Esophagus muscularis mucosa (tissue), 4 donors: ENCODE results near the gene STAC. TPM values are rescaled to one million over a fixed set of nuclear protein-coding genes. Genes with fewer than 3 reads are reported as not detected.

ENCODE experiments used
- DNase-seq: peaks from one replicate; pipeline ENCODE4 v3.0.0-alpha.2; 2017; ENCODE audit errors: extremely low spot score
- H3K27ac ChIP-seq, 4 donors: fragments of 200-600 bp; sonication (generic); replicated peaks in 1 of 4; 1 replicate in 3 of 4; 2 replicates in 1 of 4; pipeline ENCODE4 v1.5.1; 2016 to 2019; ENCODE audit warnings: mild to moderate bottlenecking in 1 of 4
- H3K27me3 ChIP-seq, 4 donors: fragments of 200-600 bp; sonication (generic); one replicate each; pipeline versions ENCODE4 v1.5.1 to v1.6.0; 2016 to 2019
- H3K36me3 ChIP-seq, 4 donors: fragments of 200-600 bp; sonication (generic); one replicate each; pipeline ENCODE4 v1.5.1; 2016 to 2019
- H3K4me1 ChIP-seq, 4 donors: fragments of 200-600 bp; sonication (generic); one replicate each; pipeline ENCODE4 v1.5.1; 2016 to 2019
- H3K4me3 ChIP-seq, 4 donors: fragments of 200-600 bp; sonication (generic); 1 replicate in 2 of 4; 2 replicates in 2 of 4; pipeline ENCODE4 v1.5.1; 2016 to 2019; ENCODE audit warnings: mild to moderate bottlenecking in 4 of 4, moderate library complexity in 1 of 4
- H3K9me3 ChIP-seq, 4 donors: fragments of 200-600 bp; sonication (generic); 1 replicate in 3 of 4; 2 replicates in 1 of 4; pipeline ENCODE4 v1.5.1; 2016 to 2019
- EP300 ChIP-seq: sonication (generic); formaldehyde crosslinking; IDR thresholded peaks from one replicate; pipeline ENCODE4 v1.6.1; 2017; ENCODE audit warnings: antibody characterized with exemption
- POLR2A ChIP-seq: fragments of 450-650 bp; IDR thresholded peaks from one replicate; pipeline ENCODE4 v1.6.1; 2017; ENCODE audit warnings: antibody characterized with exemption, moderate library complexity, mild to moderate bottlenecking, low read depth
- POLR2AphosphoS5 ChIP-seq, 2 donors: sonication (generic); formaldehyde crosslinking; IDR thresholded peaks; one replicate each; pipeline ENCODE4 v1.6.1; 2017; ENCODE audit warnings: antibody characterized with exemption in 2 of 2
- WGBS: methylation state at CpG from one replicate; pipeline ENCODE4 v1.1.5; 2018; 5-methylcytosine and 5-hydroxymethylcytosine counted together
- intact Hi-C: fragments of 100-400 bp; cut with DNase I; formaldehyde crosslinking; loops from one replicate; pipeline ENCODE4 v1.15.1; 2023
- total RNA-seq, 4 donors: library from RNA; depleted of rRNA; stranded (reverse); fragments of >200 nt; gene quantifications; one replicate each; pipeline versions ENCODE4 v1.1.0 to v1.2.1, GENCODE V29; 2016
- TF ChIP-seq, protein P1 (sequence below), 3 experiments: fragments of 200-600 bp in 2 of 3; fragments of 450-650 bp in 1 of 3; sonication (generic) in 2 of 3; IDR thresholded peaks; one replicate each; pipeline ENCODE4 v1.5.1; 2017 to 2019; ENCODE audit warnings: antibody characterized with exemption in 3 of 3, mild to moderate bottlenecking in 2 of 3, moderate library complexity in 1 of 3

STAC gene
- total RNA-seq, 4 donors from 2014 or later = 7.1 to 11.9 (median 8.0) TPM

- TF ChIP-seq, protein P1, sequence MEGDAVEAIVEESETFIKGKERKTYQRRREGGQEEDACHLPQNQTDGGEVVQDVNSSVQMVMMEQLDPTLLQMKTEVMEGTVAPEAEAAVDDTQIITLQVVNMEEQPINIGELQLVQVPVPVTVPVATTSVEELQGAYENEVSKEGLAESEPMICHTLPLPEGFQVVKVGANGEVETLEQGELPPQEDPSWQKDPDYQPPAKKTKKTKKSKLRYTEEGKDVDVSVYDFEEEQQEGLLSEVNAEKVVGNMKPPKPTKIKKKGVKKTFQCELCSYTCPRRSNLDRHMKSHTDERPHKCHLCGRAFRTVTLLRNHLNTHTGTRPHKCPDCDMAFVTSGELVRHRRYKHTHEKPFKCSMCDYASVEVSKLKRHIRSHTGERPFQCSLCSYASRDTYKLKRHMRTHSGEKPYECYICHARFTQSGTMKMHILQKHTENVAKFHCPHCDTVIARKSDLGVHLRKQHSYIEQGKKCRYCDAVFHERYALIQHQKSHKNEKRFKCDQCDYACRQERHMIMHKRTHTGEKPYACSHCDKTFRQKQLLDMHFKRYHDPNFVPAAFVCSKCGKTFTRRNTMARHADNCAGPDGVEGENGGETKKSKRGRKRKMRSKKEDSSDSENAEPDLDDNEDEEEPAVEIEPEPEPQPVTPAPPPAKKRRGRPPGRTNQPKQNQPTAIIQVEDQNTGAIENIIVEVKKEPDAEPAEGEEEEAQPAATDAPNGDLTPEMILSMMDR (IDR thresholded peaks at IDR 0.05) = no peak
- TF ChIP-seq EP300 (no peak), POLR2A (no peak), POLR2AphosphoS5 (IDR thresholded peaks at IDR 0.05) (no peak)
- 47% methylated on average over 3 of the region's 3 CpGs for WGBS
- Histone ChIP-seq H3K27ac (no peak overlapping the region), H3K36me3 (no peaks in the 10 kb centered on the region), H3K4me3 (no peak overlapping the region), H3K9me3 (no peaks in the 10 kb centered on the region), H3K27me3 (no peaks in the 10 kb centered on the region), H3K4me1 (peaks cover 0 to 9% (median 3%) of the 10 kb centered on the region in 4 donors)
- DNase-seq = no peak
- intact Hi-C loops = no loop called here
Observed at GRCh38 chr3:36512555-36512954, 132.3 kb downstream of the STAC start.

DNA sequence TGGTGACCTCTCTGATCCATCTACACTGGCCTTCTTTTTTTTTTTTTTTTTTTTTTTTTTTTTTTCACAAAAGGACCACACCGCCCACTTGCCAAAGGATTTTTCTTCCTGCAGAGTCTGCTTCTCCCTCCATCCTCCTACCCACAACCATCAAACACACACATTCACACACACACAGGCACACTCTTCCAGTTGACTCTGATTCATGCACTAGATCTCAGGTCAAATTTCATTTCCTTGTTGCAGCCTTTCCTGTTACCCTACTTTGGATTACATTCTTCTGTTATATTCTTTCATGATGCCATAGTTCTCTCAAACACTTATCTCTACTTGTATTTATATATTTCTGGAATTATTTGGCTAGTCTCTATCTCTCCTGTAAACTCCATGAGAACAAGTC is 133.9 kb downstream of the STAC start:
- no peak overlapping the region for H3K4me3 ChIP-seq
- WGBS = 100% methylated on average over 1 of the region's 1 CpG

GRCh38 chr3:36519682-36520081 is 139.4 kb downstream of the STAC start:
- TF ChIP-seq POLR2A = no peak
- TF ChIP-seq, protein P1 (IDR thresholded peaks at IDR 0.05) = no peak
- TF ChIP-seq EP300 = no peak
- no peak for TF ChIP-seq POLR2AphosphoS5 (IDR thresholded peaks at IDR 0.05)
- no peak for DNase-seq
- Histone ChIP-seq H3K36me3 (no peaks in the 10 kb centered on the region), H3K27me3 (no peaks in the 10 kb centered on the region), H3K4me1 (peaks cover 0 to 3% (median 0%) of the 10 kb centered on the region in 4 donors), H3K27ac (no peak overlapping the region), H3K4me3 (no peak overlapping the region), H3K9me3 (no peaks in the 10 kb centered on the region)
- intact Hi-C loops = no loop called here
- WGBS = 93% methylated on average over 3 of the region's 3 CpGs

More for the DNA sequence above, 133.9 kb downstream of the STAC start:
- Histone ChIP-seq H3K27me3 (no peaks in the 10 kb centered on the region), H3K9me3 (no peaks in the 10 kb centered on the region), H3K36me3 (no peaks in the 10 kb centered on the region), H3K4me1 (peaks cover 0 to 9% (median 3%) of the 10 kb centered on the region in 4 donors), H3K27ac (no peak overlapping the region)
- peak; percentile 14 for DNase-seq
- intact Hi-C loops = no loop called here
- TF ChIP-seq POLR2AphosphoS5 (IDR thresholded peaks at IDR 0.05) = no peak
- no peak for TF ChIP-seq POLR2A
- no peak for TF ChIP-seq EP300
- TF ChIP-seq, protein P1 (IDR thresholded peaks at IDR 0.05) = no peak

DNA sequence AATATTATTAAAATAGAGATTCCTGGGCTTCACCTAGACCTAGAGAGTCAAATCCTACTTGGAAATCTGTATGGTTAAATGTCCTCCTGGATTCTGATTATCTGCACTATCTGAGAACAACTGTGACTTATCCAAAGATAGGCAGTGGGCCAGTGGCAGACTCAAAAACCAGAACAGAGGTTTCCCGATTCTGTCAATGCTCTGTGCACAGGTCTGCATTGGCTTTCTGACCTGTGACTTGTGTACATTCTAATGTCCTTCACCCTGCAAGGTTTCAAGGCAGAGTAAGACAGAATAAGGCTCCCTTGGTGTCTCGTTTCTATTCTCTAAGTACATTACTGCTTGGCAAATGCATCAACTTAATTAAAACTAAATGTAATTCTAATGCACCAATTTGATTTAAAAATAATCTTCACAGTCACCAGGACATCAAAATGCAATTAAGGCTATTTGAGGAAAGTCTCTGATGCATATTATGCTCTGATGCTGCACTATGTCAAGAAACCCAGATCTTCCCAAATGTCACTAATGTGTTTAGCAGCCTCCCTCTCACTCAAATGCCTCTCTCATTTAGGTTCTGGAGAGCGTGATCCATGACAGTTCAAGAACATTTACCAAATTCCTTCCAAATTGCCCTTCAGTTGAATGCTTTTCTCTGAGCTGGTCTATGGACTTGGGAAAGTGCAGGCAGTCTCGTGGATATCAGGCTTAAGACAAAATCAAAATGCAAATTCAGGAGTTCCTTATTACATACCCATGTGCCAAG is 140.1 kb downstream of the STAC start:
- 69% methylated on average over 4 of the region's 4 CpGs for WGBS

More for the DNA sequence above, 140.1 kb downstream of the STAC start:
- Histone ChIP-seq H3K9me3 (no peaks in the 10 kb centered on the region), H3K27ac (no peak overlapping the region), H3K4me3 (no peak overlapping the region), H3K27me3 (no peaks in the 10 kb centered on the region), H3K36me3 (no peaks in the 10 kb centered on the region), H3K4me1 (peaks cover 0 to 3% (median 2%) of the 10 kb centered on the region in 4 donors)
- intact Hi-C loops = no loop called here
- TF ChIP-seq, protein P1 (IDR thresholded peaks at IDR 0.05) = no peak
- no peak for TF ChIP-seq EP300
- no peak for TF ChIP-seq POLR2AphosphoS5 (IDR thresholded peaks at IDR 0.05)
- TF ChIP-seq POLR2A = no peak
- DNase-seq = peak; percentile 24
